Cardiac muscle cell (in vitro differentiated cells and primary cell): ENCODE results near the gene FNTB. TPM values are rescaled to one million over a fixed set of nuclear protein-coding genes. Genes with fewer than 3 reads are reported as not detected.

ENCODE experiments used
- DNase-seq, 2 donors: peaks; one replicate each; pipeline versions ENCODE4 v3.0.0 to v3.0.0-alpha.2; 2010 to 2017; ENCODE audit warnings: low read depth in 1 of 2, low spot score in 1 of 2
- H3K27ac ChIP-seq: fragments of 200-600 bp; sonication (generic); 2 replicates; pipeline ENCODE4 v1.5.1; 2016
- H3K27me3 ChIP-seq: fragments of 200-600 bp; sonication (generic); 2 replicates; pipeline ENCODE4 v1.6.0; 2016; ENCODE audit warnings: control low read depth
- H3K36me3 ChIP-seq: fragments of 200-600 bp; sonication (generic); 2 replicates; pipeline ENCODE4 v1.5.1; 2016; ENCODE audit warnings: control low read depth
- H3K4me1 ChIP-seq: fragments of 200-600 bp; sonication (generic); 2 replicates; pipeline ENCODE4 v1.8.1; 2017; ENCODE audit warnings: low read depth, mild to moderate bottlenecking, mixed run types
- H3K4me3 ChIP-seq: fragments of 200-600 bp; sonication (generic); 2 replicates; pipeline ENCODE4 v1.5.1; 2016; ENCODE audit warnings: mild to moderate bottlenecking
- H3K9me3 ChIP-seq: fragments of 200-600 bp; sonication (generic); 2 replicates; pipeline ENCODE4 v1.5.1; 2017; ENCODE audit warnings: low read depth, mild to moderate bottlenecking, control low read depth
- polyA plus RNA-seq: library from polyadenylated mRNA; unstranded; fragments of >200 nt; fragmentation: Nextera tagmentation; extraction: Ambion mirVana; gene quantifications from 2 replicates; pipeline ENCODE4 v1.2.1, GENCODE V29; 2016
- total RNA-seq: library from RNA; depleted of rRNA; stranded (reverse); fragments of >200 nt; gene quantifications from 2 replicates; pipeline ENCODE4 v1.2.3, GENCODE V29; 2016
- TF ChIP-seq, protein P1 (sequence below): IDR thresholded peaks from 2 replicates; pipeline ENCODE4 v1.5.1; 2012; ENCODE audit warnings: low read depth, mild to moderate bottlenecking, low read length

The FNTB gene
- total and polyA plus RNA-seq, 2 experiments from 2014 or later = 34.9 to 42.0 TPM

DNA sequence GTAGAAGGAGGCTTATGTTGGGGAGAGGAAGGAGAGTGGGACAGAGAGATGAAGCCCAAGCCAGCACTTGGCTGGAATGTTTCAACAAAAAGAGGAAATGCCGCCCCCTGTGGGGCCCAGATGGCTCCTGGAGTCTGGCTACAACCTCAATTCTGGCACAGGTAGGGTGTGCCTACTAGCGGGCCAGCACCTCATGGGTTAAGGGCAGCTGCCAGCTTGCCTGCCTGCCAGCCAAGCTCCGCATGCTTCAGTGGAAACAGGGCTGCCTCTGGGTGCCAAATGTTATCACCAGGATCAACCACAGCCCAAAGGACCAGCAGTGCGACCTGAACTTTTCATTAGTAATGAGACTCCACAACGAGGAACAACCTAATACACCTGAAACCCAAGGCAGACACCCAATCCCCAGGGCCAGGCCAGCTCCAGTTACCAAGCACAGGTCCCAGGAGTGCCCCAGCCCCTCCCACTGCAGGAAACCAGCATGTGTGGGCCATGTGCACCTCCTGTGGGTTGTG, 25.9 kb upstream of the FNTB start:
- Histone ChIP-seq H3K4me3 (no peak overlapping the region), H3K27me3 (no peaks in the 10 kb centered on the region), H3K9me3 (no peaks in the 10 kb centered on the region), H3K27ac (no peak overlapping the region), H3K4me1 (no peaks in the 10 kb centered on the region), H3K36me3 (no peaks in the 10 kb centered on the region)
- no peak for DNase-seq
- TF ChIP-seq, protein P1, sequence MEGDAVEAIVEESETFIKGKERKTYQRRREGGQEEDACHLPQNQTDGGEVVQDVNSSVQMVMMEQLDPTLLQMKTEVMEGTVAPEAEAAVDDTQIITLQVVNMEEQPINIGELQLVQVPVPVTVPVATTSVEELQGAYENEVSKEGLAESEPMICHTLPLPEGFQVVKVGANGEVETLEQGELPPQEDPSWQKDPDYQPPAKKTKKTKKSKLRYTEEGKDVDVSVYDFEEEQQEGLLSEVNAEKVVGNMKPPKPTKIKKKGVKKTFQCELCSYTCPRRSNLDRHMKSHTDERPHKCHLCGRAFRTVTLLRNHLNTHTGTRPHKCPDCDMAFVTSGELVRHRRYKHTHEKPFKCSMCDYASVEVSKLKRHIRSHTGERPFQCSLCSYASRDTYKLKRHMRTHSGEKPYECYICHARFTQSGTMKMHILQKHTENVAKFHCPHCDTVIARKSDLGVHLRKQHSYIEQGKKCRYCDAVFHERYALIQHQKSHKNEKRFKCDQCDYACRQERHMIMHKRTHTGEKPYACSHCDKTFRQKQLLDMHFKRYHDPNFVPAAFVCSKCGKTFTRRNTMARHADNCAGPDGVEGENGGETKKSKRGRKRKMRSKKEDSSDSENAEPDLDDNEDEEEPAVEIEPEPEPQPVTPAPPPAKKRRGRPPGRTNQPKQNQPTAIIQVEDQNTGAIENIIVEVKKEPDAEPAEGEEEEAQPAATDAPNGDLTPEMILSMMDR = no peak

DNA sequence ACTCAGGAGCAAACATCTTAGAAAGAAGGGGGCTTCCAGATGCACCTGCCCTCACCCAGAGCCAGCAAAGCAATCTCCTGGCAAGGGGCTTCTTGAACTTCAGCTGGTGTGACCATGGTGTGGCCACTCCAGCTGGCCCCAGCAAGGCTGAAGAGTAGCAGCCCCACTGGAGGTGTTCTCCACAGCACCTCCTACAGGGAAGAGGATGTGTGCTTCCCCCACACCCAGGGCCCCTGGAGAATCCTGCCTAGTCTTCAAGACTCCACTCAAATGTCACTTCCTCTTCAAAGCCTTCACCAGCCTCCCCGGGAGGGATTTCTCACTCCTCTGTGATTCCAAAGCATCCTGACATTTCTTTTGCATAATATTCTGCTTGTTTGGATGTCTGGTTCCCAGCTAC, 23.1 kb upstream of the FNTB start:
- Histone ChIP-seq H3K4me1 (no peaks in the 10 kb centered on the region), H3K36me3 (no peaks in the 10 kb centered on the region), H3K4me3 (no peak overlapping the region), H3K9me3 (no peaks in the 10 kb centered on the region), H3K27me3 (no peaks in the 10 kb centered on the region), H3K27ac (no peak overlapping the region)
- DNase-seq = no peak
- TF ChIP-seq, protein P1 = no peak

DNA sequence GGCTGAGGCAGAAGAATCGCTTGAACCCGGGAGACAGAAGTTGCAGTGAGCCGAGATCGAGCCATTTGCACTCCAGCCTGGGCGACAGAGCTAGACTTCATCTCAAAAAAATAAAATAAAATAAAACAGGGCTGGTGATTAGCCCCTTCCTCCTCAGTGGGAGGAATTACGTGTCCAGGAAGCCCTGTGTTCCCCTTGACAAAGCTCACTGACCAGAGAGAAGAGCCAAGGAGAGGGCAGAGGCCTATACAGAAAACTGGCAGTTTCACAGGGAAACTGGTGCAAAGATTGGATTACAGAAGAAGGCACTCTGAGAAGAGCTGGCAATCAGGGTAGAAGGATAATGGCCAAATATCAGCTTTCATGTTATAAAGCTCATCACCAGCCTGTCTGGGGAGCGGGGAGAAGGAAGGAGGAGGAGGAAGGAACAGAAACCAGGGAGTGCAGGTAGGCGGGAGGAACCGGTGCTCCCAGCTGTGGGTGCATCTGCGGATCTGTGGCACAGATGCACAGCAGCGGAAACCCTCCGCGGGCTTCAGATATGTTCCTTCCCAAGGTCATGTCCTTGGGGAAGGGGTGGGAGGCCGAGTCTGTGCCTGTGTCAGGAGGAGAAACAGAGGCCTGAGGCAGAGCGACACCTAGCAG, 21.2 kb upstream of the FNTB start:
- no peak overlapping the region for H3K4me3 ChIP-seq
- no peaks in the 10 kb centered on the region for H3K36me3 ChIP-seq
- no peaks in the 10 kb centered on the region for H3K9me3 ChIP-seq
- no peaks in the 10 kb centered on the region for H3K27me3 ChIP-seq
- TF ChIP-seq, protein P1 = no peak
- DNase-seq = no peak
- H3K4me1 ChIP-seq = no peaks in the 10 kb centered on the region
- H3K27ac ChIP-seq = no peak overlapping the region

DNA sequence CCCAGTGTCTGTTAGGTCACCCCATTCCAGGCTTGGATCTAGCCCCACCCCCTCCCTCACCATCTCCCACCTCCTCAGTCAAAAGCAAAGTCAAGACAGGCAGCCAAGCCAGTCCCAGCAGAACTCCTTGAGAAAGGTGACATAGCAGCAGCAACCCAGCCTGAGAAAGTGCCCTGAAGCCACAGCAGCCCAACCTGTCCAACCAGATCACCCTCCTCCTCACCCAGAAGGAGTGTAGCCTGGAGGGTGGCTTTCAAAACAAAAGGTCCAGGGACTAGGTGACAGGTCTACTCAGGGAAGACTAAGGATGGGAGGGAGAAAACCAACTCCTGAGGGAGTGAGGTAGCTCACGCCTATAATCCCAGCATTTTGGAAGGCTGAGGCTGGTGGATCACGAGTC, 19.7 kb upstream of the FNTB start:
- H3K27me3 ChIP-seq = peaks cover 7% of the 10 kb centered on the region
- H3K4me1 ChIP-seq = no peaks in the 10 kb centered on the region
- no peak overlapping the region for H3K4me3 ChIP-seq
- no peaks in the 10 kb centered on the region for H3K9me3 ChIP-seq
- no peaks in the 10 kb centered on the region for H3K36me3 ChIP-seq
- DNase-seq = no peak
- TF ChIP-seq, protein P1 = no peak
- no peak overlapping the region for H3K27ac ChIP-seq

DNA sequence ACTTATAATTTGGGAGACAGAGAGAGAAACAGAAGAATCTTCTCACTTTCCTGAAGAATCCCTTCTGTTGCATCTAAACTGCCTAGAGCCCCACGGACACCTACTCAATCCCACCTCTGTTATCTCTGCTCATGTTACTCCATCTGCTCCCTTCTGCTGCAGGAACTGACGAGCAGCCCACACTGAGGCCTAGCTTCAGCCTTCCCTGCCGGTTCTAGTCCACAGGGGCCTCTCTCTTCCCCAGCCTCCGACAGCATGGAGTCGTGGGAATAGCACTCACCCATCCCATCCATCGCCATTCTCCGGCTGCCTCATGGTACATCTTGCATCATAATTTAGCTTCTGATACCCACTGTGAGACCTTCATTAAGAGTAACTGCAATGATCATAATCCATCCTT, 18.5 kb upstream of the FNTB start:
- Histone ChIP-seq H3K36me3 (no peaks in the 10 kb centered on the region), H3K27me3 (peaks cover 7% of the 10 kb centered on the region), H3K4me3 (no peak overlapping the region), H3K9me3 (no peaks in the 10 kb centered on the region), H3K4me1 (no peaks in the 10 kb centered on the region), H3K27ac (no peak overlapping the region)
- no peak for DNase-seq
- TF ChIP-seq, protein P1 = no peak
